ENCODE measurements around the gene ZNF846.
A peak's percentile ranks its signal among the peaks of the same experiment; 100 is the strongest.

ZNF846 gene

GRCh38 chr19:9786819-9787218 lies 18.3 kb upstream of the ZNF846 start (continued):
- TF ChIP-seq PRDM2 (tag by site-specific recombination; IDR thresholded peaks at IDR 0.05; ENCODE audit: borderline replicate concordance): no peak
- TF ChIP-seq ZBTB6 (tag by site-specific recombination; IDR thresholded peaks at IDR 0.05): no peak
- TF ChIP-seq MEIS1 (CRISPR knock-in tag; IDR thresholded peaks at IDR 0.05; ENCODE audit: borderline replicate concordance): no peak
- TF ChIP-seq ZNF585B (tag by site-specific recombination; IDR thresholded peaks at IDR 0.05): no peak

GRCh38 chr19:9786342-9786741 lies 17.8 kb upstream of the ZNF846 start:
- no peak overlapping the region for H3K27ac ChIP-seq (ENCODE audit: extremely low read depth, low read depth, low read length)
- peak overlapping the region; percentile 70 for H3K4me3 ChIP-seq (ENCODE audit: low read depth, low read length)
- TF ChIP-seq ZNF239 (tag by site-specific recombination; IDR thresholded peaks at IDR 0.05): no peak
- TF ChIP-seq ZNF768 (tag by site-specific recombination; IDR thresholded peaks at IDR 0.05): no peak
- no peak for TF ChIP-seq SP3 (tag by site-specific recombination; IDR thresholded peaks at IDR 0.05)
- TF ChIP-seq PRDM1 (tag by site-specific recombination; IDR thresholded peaks at IDR 0.05): no peak
- no peak for TF ChIP-seq ZSCAN30 (tag by site-specific recombination; IDR thresholded peaks at IDR 0.05)
- TF ChIP-seq ZIC2 (tag by site-specific recombination; IDR thresholded peaks at IDR 0.05): no peak
- TF ChIP-seq ZSCAN23 (tag by site-specific recombination; IDR thresholded peaks at IDR 0.05): no peak
- TF ChIP-seq HIC1 (tag by site-specific recombination; IDR thresholded peaks at IDR 0.05): no peak
- TF ChIP-seq REST (tag by site-specific recombination; IDR thresholded peaks at IDR 0.05): no peak
- TF ChIP-seq ZNF423 (tag by site-specific recombination; IDR thresholded peaks at IDR 0.05): no peak
- no peak for TF ChIP-seq ZNF561 (tag by site-specific recombination; IDR thresholded peaks at IDR 0.05; ENCODE audit: borderline replicate concordance)
- TF ChIP-seq OSR2 (tag by site-specific recombination; IDR thresholded peaks at IDR 0.05): no peak
- TF ChIP-seq ZFP69B (tag by site-specific recombination; IDR thresholded peaks at IDR 0.05): no peak
- TF ChIP-seq ZBTB49 (tag by site-specific recombination; IDR thresholded peaks at IDR 0.05; ENCODE audit: low read depth): no peak
- no peak for TF ChIP-seq ZNF837 (tag by site-specific recombination; IDR thresholded peaks at IDR 0.05)
- CTCF ChIA-PET: no interaction called here
- H3K9me3 ChIP-seq (ENCODE audit: control insufficient read depth, insufficient read depth, low read depth, low read length): no peaks in the 10 kb centered on the region
- peaks cover 5% of the 10 kb centered on the region for H3K4me1 ChIP-seq (ENCODE audit: control insufficient read depth, insufficient read depth, low read length)
- POLR2A ChIA-PET: no interaction called here
- no peaks in the 10 kb centered on the region for H3K36me3 ChIP-seq (ENCODE audit: control insufficient read depth in 2 of 2, insufficient read depth in 1 of 2, low read length in 2 of 2)
